ENCODE results near the gene LCE3A. TPM values are rescaled to one million over a fixed set of nuclear protein-coding genes. Genes with fewer than 3 reads are reported as not detected.

LCE3A gene
- total and polyA plus RNA-seq, 2 experiments from 2014 or later = not detected

- no peak overlapping the region for H2AFZ ChIP-seq
- Mint-ChIP-seq H3K9me3 (no peaks in the 10 kb centered on the region; the same call in 2 of the 3 replicates), H3K27ac (no peak overlapping the region), H3K27me3 (ENCODE audit: insufficient read depth, low read depth, poor library complexity) (no peaks in the 10 kb centered on the region), H3K4me1 (no peaks in the 10 kb centered on the region), H3K4me3 (no peak overlapping the region), H3K36me3 (ENCODE audit: low read depth) (no peaks in the 10 kb centered on the region)
- TF ChIP-seq POLR2AphosphoS5 (IDR thresholded peaks at IDR 0.05; ENCODE audit: low read depth) (no peak), EZH2 (IDR thresholded peaks at IDR 0.05; ENCODE audit: low read depth, unreplicated experiment) (no peak), STAT1 (IDR thresholded peaks at IDR 0.05; ENCODE audit: unreplicated experiment) (no peak), JUNB (IDR thresholded peaks at IDR 0.05; ENCODE audit: unreplicated experiment) (no peak), NANOG (IDR thresholded peaks at IDR 0.05; ENCODE audit: borderline replicate concordance) (no peak), CREB1 (CRISPR knock-in tag; IDR thresholded peaks at IDR 0.05; ENCODE audit: low read depth) (no peak), ZNF114 (CRISPR knock-in tag; IDR thresholded peaks at IDR 0.05) (no peak), REST (IDR thresholded peaks at IDR 0.05; ENCODE audit: unreplicated experiment) (no peak), EZH2phosphoT487 (IDR thresholded peaks at IDR 0.05; ENCODE audit: unreplicated experiment) (no peak), CTCF (conservative IDR thresholded peaks at IDR 0.05; ENCODE audit: low read depth in 2 of 2) (no peak), ZNF331 (CRISPR knock-in tag; IDR thresholded peaks at IDR 0.05; ENCODE audit: low read depth) (no peak)
- TF ChIP-seq, protein P1, sequence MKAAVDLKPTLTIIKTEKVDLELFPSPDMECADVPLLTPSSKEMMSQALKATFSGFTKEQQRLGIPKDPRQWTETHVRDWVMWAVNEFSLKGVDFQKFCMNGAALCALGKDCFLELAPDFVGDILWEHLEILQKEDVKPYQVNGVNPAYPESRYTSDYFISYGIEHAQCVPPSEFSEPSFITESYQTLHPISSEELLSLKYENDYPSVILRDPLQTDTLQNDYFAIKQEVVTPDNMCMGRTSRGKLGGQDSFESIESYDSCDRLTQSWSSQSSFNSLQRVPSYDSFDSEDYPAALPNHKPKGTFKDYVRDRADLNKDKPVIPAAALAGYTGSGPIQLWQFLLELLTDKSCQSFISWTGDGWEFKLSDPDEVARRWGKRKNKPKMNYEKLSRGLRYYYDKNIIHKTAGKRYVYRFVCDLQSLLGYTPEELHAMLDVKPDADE (IDR thresholded peaks at IDR 0.05) = no peak
- TF ChIP-seq, protein P2, sequence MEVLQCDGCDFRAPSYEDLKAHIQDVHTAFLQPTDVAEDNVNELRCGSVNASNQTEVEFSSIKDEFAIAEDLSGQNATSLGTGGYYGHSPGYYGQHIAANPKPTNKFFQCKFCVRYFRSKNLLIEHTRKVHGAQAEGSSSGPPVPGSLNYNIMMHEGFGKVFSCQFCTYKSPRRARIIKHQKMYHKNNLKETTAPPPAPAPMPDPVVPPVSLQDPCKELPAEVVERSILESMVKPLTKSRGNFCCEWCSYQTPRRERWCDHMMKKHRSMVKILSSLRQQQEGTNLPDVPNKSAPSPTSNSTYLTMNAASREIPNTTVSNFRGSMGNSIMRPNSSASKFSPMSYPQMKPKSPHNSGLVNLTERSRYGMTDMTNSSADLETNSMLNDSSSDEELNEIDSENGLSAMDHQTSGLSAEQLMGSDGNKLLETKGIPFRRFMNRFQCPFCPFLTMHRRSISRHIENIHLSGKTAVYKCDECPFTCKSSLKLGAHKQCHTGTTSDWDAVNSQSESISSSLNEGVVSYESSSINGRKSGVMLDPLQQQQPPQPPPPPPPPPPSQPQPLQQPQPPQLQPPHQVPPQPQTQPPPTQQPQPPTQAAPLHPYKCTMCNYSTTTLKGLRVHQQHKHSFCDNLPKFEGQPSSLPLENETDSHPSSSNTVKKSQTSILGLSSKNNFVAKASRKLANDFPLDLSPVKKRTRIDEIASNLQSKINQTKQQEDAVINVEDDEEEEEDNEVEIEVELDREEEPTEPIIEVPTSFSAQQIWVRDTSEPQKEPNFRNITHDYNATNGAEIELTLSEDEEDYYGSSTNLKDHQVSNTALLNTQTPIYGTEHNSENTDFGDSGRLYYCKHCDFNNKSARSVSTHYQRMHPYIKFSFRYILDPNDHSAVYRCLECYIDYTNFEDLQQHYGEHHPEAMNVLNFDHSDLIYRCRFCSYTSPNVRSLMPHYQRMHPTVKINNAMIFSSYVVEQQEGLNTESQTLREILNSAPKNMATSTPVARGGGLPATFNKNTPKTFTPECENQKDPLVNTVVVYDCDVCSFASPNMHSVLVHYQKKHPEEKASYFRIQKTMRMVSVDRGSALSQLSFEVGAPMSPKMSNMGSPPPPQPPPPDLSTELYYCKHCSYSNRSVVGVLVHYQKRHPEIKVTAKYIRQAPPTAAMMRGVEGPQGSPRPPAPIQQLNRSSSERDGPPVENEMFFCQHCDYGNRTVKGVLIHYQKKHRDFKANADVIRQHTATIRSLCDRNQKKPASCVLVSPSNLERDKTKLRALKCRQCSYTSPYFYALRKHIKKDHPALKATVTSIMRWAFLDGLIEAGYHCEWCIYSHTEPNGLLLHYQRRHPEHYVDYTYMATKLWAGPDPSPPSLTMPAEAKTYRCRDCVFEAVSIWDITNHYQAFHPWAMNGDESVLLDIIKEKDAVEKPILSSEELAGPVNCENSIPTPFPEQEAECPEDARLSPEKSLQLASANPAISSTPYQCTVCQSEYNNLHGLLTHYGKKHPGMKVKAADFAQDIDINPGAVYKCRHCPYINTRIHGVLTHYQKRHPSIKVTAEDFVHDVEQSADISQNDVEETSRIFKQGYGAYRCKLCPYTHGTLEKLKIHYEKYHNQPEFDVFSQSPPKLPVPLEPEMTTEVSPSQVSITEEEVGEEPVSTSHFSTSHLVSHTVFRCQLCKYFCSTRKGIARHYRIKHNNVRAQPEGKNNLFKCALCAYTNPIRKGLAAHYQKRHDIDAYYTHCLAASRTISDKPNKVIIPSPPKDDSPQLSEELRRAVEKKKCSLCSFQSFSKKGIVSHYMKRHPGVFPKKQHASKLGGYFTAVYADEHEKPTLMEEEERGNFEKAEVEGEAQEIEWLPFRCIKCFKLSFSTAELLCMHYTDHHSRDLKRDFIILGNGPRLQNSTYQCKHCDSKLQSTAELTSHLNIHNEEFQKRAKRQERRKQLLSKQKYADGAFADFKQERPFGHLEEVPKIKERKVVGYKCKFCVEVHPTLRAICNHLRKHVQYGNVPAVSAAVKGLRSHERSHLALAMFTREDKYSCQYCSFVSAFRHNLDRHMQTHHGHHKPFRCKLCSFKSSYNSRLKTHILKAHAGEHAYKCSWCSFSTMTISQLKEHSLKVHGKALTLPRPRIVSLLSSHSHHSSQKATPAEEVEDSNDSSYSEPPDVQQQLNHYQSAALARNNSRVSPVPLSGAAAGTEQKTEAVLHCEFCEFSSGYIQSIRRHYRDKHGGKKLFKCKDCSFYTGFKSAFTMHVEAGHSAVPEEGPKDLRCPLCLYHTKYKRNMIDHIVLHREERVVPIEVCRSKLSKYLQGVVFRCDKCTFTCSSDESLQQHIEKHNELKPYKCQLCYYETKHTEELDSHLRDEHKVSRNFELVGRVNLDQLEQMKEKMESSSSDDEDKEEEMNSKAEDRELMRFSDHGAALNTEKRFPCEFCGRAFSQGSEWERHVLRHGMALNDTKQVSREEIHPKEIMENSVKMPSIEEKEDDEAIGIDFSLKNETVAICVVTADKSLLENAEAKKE (CRISPR knock-in tag; IDR thresholded peaks at IDR 0.05) = no peak
- DNase-seq (ENCODE audit: low spot score) = no peak
- no peak overlapping the region for H3K4me3 ChIP-seq
- no peaks in the 10 kb centered on the region for H3K27me3 ChIP-seq (ENCODE audit: insufficient read depth)
- 0 out of 2 replicates have a peak, but pooled peaks cover 3% of the 10 kb centered on the region for H3K9me2 ChIP-seq (ENCODE audit: insufficient read depth)
- H4K20me1 ChIP-seq (replicated peaks; ENCODE audit: insufficient read depth) = no peaks in the 10 kb centered on the region
- H3K4me1 ChIP-seq (ENCODE audit: insufficient read depth) = no peaks in the 10 kb centered on the region
- H3F3A ChIP-seq (replicated peaks; ENCODE audit: low read depth) = no peaks in the 10 kb centered on the region
- no peaks in the 10 kb centered on the region for H3K36me3 ChIP-seq (ENCODE audit: insufficient read depth)
- H3K27ac ChIP-seq (ENCODE audit: low read depth) = no peak overlapping the region
- no peak for ATAC-seq
- no peak overlapping the region for H3K4me2 ChIP-seq
- H3K79me2 ChIP-seq (replicated peaks; ENCODE audit: insufficient read depth) = no peaks in the 10 kb centered on the region
Observed at GRCh38 chr1:152640351-152640750, 17.4 kb upstream of the LCE3A start.
